Measurements from ENCODE around the gene CCDC8.
"Not testable (repeated sequence)": the region's sequence is repeated elsewhere in the genome, so short reads cannot be mapped to it uniquely, and the experiment has no call there.

CCDC8 gene

GRCh38 chr19:46402725-46403124, 10.6 kb downstream of the CCDC8 start:
- DNase-seq = no peak

- DNase-seq = not testable (repeated sequence)
Observed at GRCh38 chr19:46397801-46398479, 15.4 kb downstream of the CCDC8 start.

- no peak for DNase-seq
Observed at GRCh38 chr19:46394402-46394797, 19.0 kb downstream of the CCDC8 start.

- DNase-seq = no peak
Observed at GRCh38 chr19:46393456-46394401, 19.6 kb downstream of the CCDC8 start.

GRCh38 chr19:46392837-46393236, 20.5 kb downstream of the CCDC8 start:
- DNase-seq = no peak

GRCh38 chr19:46392252-46392801, 21.0 kb downstream of the CCDC8 start:
- no peak for DNase-seq

GRCh38 chr19:46391296-46392251, 21.8 kb downstream of the CCDC8 start:
- DNase-seq = no peak

GRCh38 chr19:46390866-46391265, 22.5 kb downstream of the CCDC8 start:
- no peak for DNase-seq

- DNase-seq = no peak
Observed at GRCh38 chr19:46390121-46390858, 23.1 kb downstream of the CCDC8 start.

- no peak for DNase-seq
Observed at GRCh38 chr19:46388311-46389095, 24.9 kb downstream of the CCDC8 start.

- DNase-seq = no peak
Observed at GRCh38 chr19:46387713-46388130, 25.6 kb downstream of the CCDC8 start.

GRCh38 chr19:46386996-46387712, 26.2 kb downstream of the CCDC8 start:
- no peak for DNase-seq

GRCh38 chr19:46386151-46386550, 27.2 kb downstream of the CCDC8 start:
- DNase-seq = no peak

- DNase-seq = no peak
Observed at GRCh38 chr19:46385636-46386035, 27.7 kb downstream of the CCDC8 start.

- DNase-seq = no peak
Observed at GRCh38 chr19:46384396-46384795, 29.0 kb downstream of the CCDC8 start.

GRCh38 chr19:46383846-46384245, 29.5 kb downstream of the CCDC8 start:
- no peak for DNase-seq

- no peak for DNase-seq
Observed at GRCh38 chr19:46383171-46383815, 30.1 kb downstream of the CCDC8 start.

- no peak for DNase-seq
Observed at GRCh38 chr19:46381756-46382345, 31.5 kb downstream of the CCDC8 start.

- DNase-seq = no peak
Observed at GRCh38 chr19:46381346-46381745, 32.0 kb downstream of the CCDC8 start.
